ENCODE results near the gene COBL.

Gene COBL

GRCh38 chr7:51186531-51186930 is 130.1 kb downstream of the COBL start:
- no peak for DNase-seq (ENCODE audit: extremely low read depth, low read depth)
- TF ChIP-seq CTCF (IDR thresholded peaks at IDR 0.05; ENCODE audit: low read depth, low read length, missing control alignments), result no peak
- no peak overlapping the region for H3K4me3 ChIP-seq (replicated peaks; ENCODE audit: low read depth, low read length)

GRCh38 chr7:51182636-51183166 is 133.9 kb downstream of the COBL start:
- H3K4me3 ChIP-seq (replicated peaks; ENCODE audit: low read depth, low read length), result no peak overlapping the region
- no peak for TF ChIP-seq CTCF (IDR thresholded peaks at IDR 0.05; ENCODE audit: low read depth, low read length, missing control alignments)
- no peak for DNase-seq (ENCODE audit: extremely low read depth, low read depth)

- no peak overlapping the region for H3K4me3 ChIP-seq (replicated peaks; ENCODE audit: low read depth, low read length)
- no peak for DNase-seq (ENCODE audit: extremely low read depth, low read depth)
- TF ChIP-seq CTCF (IDR thresholded peaks at IDR 0.05; ENCODE audit: low read depth, low read length, missing control alignments), result no peak
Measured at GRCh38 chr7:51180092-51180491, 136.5 kb downstream of the COBL start.

- DNase-seq (ENCODE audit: extremely low read depth, low read depth), result no peak
- no peak overlapping the region for H3K4me3 ChIP-seq (replicated peaks; ENCODE audit: low read depth, low read length)
Measured at GRCh38 chr7:51175992-51176388, 140.6 kb downstream of the COBL start.

GRCh38 chr7:51175316-51175991 is 141.2 kb downstream of the COBL start:
- no peak for TF ChIP-seq CTCF (IDR thresholded peaks at IDR 0.05; ENCODE audit: low read depth, low read length, missing control alignments)
- H3K4me3 ChIP-seq (replicated peaks; ENCODE audit: low read depth, low read length), result no peak overlapping the region
- DNase-seq (ENCODE audit: extremely low read depth, low read depth), result no peak

More at GRCh38 chr7:51175992-51176388, 140.6 kb downstream of the COBL start:
- no peak for TF ChIP-seq CTCF (IDR thresholded peaks at IDR 0.05; ENCODE audit: low read depth, low read length, missing control alignments)

GRCh38 chr7:51165337-51165736 is 151.3 kb downstream of the COBL start:
- no peak for TF ChIP-seq CTCF (IDR thresholded peaks at IDR 0.05; ENCODE audit: low read depth, low read length, missing control alignments)
- DNase-seq (ENCODE audit: extremely low read depth, low read depth), result no peak
- no peak overlapping the region for H3K4me3 ChIP-seq (replicated peaks; ENCODE audit: low read depth, low read length)

All from HFF-Myc (cell line).